Muscle layer of colon (tissue), 2 donors: Measurements from ENCODE around the gene CXXC4.
A peak's percentile ranks its signal among the peaks of the same experiment; 100 is the strongest.

Source experiments
- H3K27ac ChIP-seq: one replicate; pipeline ENCODE4 v1.7.0; 2013; ENCODE audit warnings: low read depth, mild to moderate bottlenecking, low read length, moderate library complexity
- H3K27me3 ChIP-seq, 2 donors: one replicate each; pipeline ENCODE4 v1.7.0; 2013; ENCODE audit warnings: low read length in 2 of 2, mild to moderate bottlenecking in 2 of 2; ENCODE audit not compliant: insufficient read depth in 2 of 2, control insufficient read depth in 1 of 2
- H3K36me3 ChIP-seq: one replicate; pipeline ENCODE4 v1.7.0; 2013; ENCODE audit warnings: mild to moderate bottlenecking, low read length; ENCODE audit not compliant: insufficient read depth
- H3K4me1 ChIP-seq: one replicate; pipeline ENCODE4 v1.7.0; 2013; ENCODE audit warnings: mild to moderate bottlenecking, low read length; ENCODE audit not compliant: insufficient read depth
- H3K4me3 ChIP-seq, 2 donors: one replicate each; pipeline ENCODE4 v1.7.0; 2013; ENCODE audit warnings: low read length in 2 of 2, low read depth in 1 of 2, mild to moderate bottlenecking in 1 of 2, moderate library complexity in 1 of 2
- H3K9ac ChIP-seq: one replicate; pipeline ENCODE4 v1.7.0; 2013; ENCODE audit warnings: low read length
- H3K9me3 ChIP-seq: one replicate; pipeline ENCODE4 v1.7.0; 2013; ENCODE audit warnings: mild to moderate bottlenecking, low read length
- donor health status: abdominal sarcoma.
- donor health status: Adenocarcinoma of cecum.

Gene CXXC4

DNA sequence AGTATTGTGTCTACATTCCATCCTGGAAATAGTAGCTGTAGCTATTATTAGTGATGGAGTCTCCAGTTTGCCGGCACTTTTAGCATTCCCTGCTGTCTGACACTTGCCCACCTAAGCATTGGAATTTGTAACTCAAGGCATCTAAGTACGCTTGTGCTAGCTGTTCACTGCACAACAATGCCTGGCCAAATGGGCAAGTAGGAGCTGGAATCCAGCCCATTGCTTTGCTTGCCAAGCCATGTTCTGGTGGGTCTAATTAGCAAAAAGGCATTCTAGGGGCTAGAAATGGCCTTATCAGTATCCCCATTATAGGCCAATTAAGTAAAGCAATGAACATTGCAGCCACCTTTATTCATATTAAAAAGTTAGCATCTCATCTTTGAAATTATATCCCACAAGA is 7.8 kb upstream of the CXXC4 start:
- Histone ChIP-seq H3K9me3 (no peaks in the 10 kb centered on the region), H3K36me3 (no peaks in the 10 kb centered on the region), H3K4me1 (peaks cover 6% of the 10 kb centered on the region), H3K9ac (no peak overlapping the region), H3K27me3 (no peaks in the 10 kb centered on the region), H3K27ac (no peak overlapping the region), H3K4me3 (no peak overlapping the region)

DNA sequence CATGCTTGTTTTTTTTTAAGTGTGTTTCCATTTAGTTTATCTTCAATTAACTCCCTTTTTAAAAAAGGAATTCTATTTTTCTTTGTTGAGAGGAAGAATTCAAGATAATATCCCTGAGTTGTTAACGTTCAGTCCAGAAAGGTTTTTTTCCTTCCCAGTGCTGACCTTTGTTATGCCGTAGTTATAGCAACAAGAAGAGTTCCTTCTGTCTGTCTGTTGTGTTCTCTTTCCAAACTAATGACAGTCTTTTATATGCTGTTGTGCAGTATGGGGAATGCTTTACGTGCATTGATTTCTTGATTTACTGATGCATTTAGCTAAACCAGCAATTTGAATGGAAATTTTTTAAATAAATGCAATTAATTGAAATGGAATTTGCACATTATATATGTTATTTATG is 6.6 kb upstream of the CXXC4 start:
- Histone ChIP-seq H3K36me3 (no peaks in the 10 kb centered on the region), H3K9me3 (no peaks in the 10 kb centered on the region), H3K27ac (no peak overlapping the region), H3K4me1 (peaks cover 6% of the 10 kb centered on the region), H3K4me3 (no peak overlapping the region), H3K27me3 (no peaks in the 10 kb centered on the region), H3K9ac (no peak overlapping the region)

DNA sequence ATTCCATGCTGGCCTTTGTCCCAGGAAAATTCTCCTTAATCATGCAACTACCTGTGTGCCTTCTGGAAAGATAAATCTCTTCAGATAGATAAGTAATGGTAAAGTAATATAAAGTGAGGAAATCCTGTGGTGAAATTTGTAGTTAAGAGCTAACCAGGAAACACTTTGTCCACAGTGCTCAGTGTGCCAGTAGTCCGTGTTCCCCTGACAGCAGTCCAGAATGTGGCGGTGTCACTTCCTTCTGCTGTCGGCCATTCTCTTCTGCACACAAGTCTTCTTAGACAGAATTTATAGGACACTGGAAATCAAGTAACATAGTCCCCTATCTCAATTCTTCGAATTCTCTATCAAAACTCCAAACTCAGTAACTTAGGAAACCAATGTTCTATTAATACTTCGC is 5.7 kb upstream of the CXXC4 start:
- H3K36me3 ChIP-seq: no peaks in the 10 kb centered on the region
- H3K4me1 ChIP-seq: peaks cover 6% of the 10 kb centered on the region
- no peaks in the 10 kb centered on the region for H3K9me3 ChIP-seq
- no peak overlapping the region for H3K4me3 ChIP-seq
- H3K27ac ChIP-seq: no peak overlapping the region
- H3K27me3 ChIP-seq: no peaks in the 10 kb centered on the region
- no peak overlapping the region for H3K9ac ChIP-seq

DNA sequence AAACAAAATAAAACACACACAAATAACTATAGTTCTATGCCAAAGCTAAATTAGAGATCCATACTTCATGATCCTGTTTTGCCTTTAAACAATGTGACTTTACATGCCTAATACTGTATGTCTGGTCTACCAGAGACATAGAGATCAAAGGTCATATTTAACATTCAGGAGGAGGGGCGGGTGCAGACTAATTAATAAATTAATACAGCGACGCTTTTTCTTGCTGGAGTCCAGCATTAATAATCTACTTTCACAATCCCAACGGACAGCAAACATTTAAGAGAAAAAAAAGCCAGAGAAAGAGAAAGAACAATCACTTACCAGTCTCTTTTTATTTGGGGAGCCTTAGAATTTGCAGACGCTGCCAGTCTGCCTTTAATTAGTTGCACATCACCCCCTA is 509 bp downstream of the CXXC4 start:
- H3K9me3 ChIP-seq: no peaks in the 10 kb centered on the region
- peak overlapping the region; percentile 41 for H3K9ac ChIP-seq
- H3K27ac ChIP-seq: peak overlapping the region; percentile 81
- peaks cover 11% of the 10 kb centered on the region for H3K4me1 ChIP-seq
- no peaks in the 10 kb centered on the region for H3K27me3 ChIP-seq
- H3K4me3 ChIP-seq: peak overlapping the region; percentile 29 to 59
- no peaks in the 10 kb centered on the region for H3K36me3 ChIP-seq

DNA sequence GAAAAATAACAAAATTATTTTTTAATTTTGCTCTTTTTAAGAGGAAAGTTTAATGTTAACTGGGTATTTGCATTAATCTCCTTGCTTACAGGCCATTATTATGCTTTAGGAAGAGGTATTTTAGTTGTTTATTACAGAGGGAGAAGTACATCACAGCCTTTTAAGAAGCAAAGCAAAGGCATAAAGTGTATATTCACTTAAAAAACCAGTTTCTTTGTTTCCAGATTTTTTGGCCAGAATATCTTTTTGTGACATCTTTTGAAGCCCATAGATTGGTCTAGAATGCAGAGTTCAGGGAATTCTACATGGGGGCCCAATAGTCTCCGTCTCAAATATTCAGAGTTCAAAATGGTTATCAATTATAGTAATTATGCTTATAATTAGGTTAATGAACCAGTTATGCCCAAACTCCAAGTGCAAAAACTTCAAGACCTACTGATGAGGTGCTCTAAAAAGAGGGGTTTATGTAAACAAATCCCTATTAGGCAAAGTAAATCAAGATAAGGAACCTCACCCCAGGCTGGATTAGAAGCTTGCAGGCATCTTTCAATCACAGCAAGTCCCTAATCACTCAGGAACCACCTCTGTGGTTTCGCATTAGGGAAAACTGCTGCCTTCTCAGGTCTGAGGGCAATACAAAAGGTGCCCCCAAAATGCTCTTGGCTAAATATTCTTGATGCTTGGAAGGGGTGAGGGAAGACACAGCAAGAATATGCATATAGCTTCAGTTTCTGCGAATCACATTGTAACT is 1.4 kb downstream of the CXXC4 start:
- H3K36me3 ChIP-seq: no peaks in the 10 kb centered on the region
- no peak overlapping the region for H3K9ac ChIP-seq
- peaks cover 11% of the 10 kb centered on the region for H3K4me1 ChIP-seq
- H3K27ac ChIP-seq: peak overlapping the region; percentile 30
- H3K27me3 ChIP-seq: no peaks in the 10 kb centered on the region
- no peak overlapping the region for H3K4me3 ChIP-seq
- H3K9me3 ChIP-seq: no peaks in the 10 kb centered on the region

DNA sequence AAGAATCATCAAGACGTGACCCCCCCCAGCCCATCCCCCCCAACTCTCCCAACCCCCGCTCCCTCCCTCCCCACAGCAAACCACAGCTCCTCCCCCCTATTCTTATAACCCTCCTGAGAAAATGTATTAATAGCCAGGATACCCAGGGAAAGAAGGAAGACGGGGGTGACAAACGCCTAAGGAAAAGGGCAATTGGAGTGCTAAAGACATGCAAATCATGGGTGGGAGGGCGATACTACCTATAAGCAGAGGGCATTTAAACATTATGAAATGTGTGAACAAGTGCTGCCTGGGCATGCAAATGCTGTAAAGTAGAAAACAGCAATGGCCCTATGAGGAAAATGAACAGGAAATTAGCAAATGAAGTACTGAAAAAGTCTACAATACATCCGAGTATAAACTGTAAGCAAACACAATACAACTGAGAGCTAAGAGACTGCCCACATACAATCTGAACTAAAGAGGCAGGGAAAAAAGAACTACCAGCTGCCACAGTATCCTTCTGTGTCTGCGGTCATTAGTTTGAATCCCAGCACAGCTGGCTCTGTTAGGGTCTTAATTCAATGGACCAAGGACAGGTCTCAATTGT is 2.4 kb downstream of the CXXC4 start:
- Histone ChIP-seq H3K9ac (no peak overlapping the region), H3K27ac (peak overlapping the region; percentile 69), H3K4me3 (peak overlapping the region; percentile 45 to 60), H3K27me3 (no peaks in the 10 kb centered on the region), H3K4me1 (peaks cover 11% of the 10 kb centered on the region), H3K36me3 (no peaks in the 10 kb centered on the region), H3K9me3 (no peaks in the 10 kb centered on the region)

DNA sequence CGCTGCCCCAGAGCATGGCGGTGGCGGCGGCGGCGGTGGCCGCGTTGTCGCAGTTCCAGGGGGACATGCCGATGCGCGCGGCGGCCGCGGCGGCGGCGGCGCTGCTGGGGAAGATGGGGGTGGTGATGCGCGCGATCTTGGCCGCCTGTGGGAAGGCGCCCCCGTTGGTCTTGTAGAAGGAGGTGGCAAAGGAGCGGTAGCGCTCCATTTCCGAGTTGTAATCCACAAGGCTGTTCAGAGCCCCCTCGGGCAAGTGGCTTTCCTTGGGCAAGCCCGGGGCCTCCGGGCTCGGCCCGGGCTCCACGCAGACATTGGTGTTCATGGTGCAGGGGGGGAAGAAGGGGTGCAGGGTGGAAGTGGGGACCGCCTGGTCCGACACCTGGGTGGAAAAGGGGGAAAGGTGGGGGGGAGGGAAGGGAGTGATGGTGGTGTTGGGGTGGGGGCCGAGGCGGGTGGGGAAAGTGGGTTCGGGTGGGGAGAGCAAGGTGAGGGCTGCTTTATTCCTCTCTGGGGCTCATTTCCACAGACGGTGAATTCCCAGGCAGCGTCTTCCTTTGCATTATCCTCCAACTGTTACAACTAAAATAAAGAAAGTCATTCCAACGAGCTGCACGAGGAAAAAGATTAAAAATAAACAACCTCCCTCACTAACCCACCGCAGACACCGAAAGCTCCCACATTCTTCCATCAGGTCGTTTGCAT is 3.1 kb downstream of the CXXC4 start:
- Histone ChIP-seq H3K36me3 (no peaks in the 10 kb centered on the region), H3K27ac (peak overlapping the region; percentile 89), H3K4me1 (peaks cover 11% of the 10 kb centered on the region), H3K4me3 (peak overlapping the region; percentile 60 to 63), H3K9ac (no peak overlapping the region), H3K9me3 (no peaks in the 10 kb centered on the region), H3K27me3 (no peaks in the 10 kb centered on the region)

DNA sequence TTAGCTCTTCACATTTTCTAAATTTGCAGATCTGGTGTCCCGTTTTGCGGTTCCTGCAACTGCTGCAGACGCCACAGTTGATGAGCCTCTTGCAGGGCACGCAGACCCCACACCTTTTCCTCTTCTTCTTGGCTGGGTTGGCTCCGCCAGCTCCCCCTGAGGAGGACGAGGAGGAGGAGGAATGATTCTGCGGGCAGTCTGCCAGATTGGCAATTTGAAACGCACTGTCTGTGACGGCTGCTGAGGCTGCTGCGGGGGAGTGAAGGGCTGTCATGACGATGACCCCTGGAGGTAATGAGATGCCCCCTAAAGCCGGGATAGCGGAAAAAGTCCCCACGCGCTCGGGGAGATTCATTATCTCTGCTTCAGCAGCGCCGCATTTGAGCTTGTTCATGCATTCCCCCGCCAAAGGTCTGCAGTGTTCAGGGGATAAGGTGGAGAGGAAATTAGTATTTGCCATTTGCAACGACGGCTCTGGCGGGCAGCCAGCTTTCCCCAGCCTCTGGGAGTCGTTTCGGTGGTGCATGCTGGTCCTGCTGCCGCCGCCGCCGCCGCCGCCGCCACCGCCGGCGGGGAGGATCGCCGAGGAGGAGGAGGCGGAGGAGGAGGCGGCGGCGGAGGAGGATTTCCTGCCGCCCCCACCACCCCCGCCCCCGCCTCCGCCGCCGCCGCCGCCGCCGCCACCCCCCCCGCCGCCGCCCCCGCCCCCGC is 3.8 kb downstream of the CXXC4 start:
- Histone ChIP-seq H3K36me3 (no peaks in the 10 kb centered on the region), H3K4me1 (peaks cover 11% of the 10 kb centered on the region), H3K4me3 (peak overlapping the region; percentile 83 to 86), H3K27me3 (no peaks in the 10 kb centered on the region), H3K9me3 (no peaks in the 10 kb centered on the region), H3K27ac (peak overlapping the region; percentile 68), H3K9ac (peak overlapping the region; percentile 0)

DNA sequence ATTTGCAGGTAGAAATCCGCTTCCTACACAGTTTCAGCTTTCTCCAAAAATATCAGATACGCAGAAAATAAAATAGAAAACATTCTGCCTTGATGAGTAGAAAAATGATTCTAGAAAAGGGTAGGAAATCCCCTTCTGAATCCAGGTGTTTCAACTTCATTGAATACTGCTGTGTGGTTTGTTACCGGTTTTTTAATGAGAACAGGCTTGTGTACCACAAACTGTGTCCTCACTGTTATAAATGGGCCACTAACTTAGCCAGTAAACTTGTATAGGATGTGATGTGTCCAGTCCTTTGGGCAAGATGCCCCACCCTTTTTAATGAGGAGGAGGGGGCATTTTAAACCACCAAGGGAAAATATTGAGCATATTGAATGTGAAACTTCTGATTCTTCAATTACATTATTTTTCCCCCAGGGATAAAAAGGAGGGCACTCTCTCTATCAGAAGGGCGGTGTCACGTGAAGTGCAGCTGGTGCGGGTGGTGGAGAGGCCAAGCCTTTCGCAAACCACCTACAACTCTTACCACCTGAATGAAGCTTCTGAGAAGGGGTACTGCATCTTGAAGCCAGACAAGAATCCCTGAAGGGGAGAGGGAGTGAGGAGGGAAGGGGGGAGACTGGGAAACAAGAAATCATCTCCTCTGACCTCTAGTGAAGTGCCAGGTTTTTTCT is 4.5 kb downstream of the CXXC4 start:
- Histone ChIP-seq H3K9me3 (no peaks in the 10 kb centered on the region), H3K4me3 (peak overlapping the region; percentile 83 to 86), H3K4me1 (peaks cover 11% of the 10 kb centered on the region), H3K36me3 (no peaks in the 10 kb centered on the region), H3K27me3 (no peaks in the 10 kb centered on the region), H3K27ac (peak overlapping the region; percentile 68), H3K9ac (peak overlapping the region; percentile 0)

DNA sequence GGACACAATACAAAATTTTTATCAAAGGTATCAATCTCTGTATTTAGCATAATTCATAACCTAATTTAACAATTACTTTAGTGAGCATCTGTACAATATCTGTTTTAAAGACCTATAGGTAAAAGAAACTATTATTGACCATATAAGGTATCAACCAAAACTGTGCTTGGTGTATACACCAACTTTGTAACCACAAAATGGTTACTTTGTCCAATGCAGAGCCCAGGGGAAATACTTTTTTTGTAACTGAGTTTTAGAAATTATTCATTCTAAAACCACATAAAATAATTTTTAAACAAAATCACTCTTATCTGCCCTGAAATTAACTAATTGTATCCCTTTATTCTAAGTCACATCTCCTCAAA is 5.0 kb downstream of the CXXC4 start:
- peaks cover 11% of the 10 kb centered on the region for H3K4me1 ChIP-seq
- no peak overlapping the region for H3K4me3 ChIP-seq
- no peaks in the 10 kb centered on the region for H3K36me3 ChIP-seq
- no peaks in the 10 kb centered on the region for H3K9me3 ChIP-seq
- no peaks in the 10 kb centered on the region for H3K27me3 ChIP-seq
- no peak overlapping the region for H3K27ac ChIP-seq
- H3K9ac ChIP-seq: peak overlapping the region; percentile 0

DNA sequence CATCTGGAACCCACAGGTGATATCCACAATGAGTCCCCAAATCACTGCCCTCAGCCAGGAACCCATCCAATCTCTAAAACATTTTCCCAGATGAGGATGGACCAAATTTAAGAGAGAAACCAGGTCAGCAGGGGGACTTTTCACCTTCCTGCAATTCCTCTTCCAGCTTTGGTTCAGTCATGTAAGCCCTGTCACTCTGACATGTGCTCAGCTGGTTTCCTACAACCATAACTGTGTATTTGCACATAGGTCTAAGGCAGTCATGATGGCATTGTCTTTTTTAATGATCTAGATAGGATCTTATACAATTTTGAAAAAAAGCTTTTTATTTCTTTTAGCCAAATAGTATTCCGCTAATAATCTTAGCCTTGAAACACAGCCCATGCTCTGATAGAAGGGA is 6.5 kb downstream of the CXXC4 start:
- no peak overlapping the region for H3K9ac ChIP-seq
- H3K27me3 ChIP-seq: no peaks in the 10 kb centered on the region
- no peak overlapping the region for H3K4me3 ChIP-seq
- H3K4me1 ChIP-seq: peaks cover 3% of the 10 kb centered on the region
- no peak overlapping the region for H3K27ac ChIP-seq
- no peaks in the 10 kb centered on the region for H3K36me3 ChIP-seq
- no peaks in the 10 kb centered on the region for H3K9me3 ChIP-seq
